HG03354 (cell line): Measurements from ENCODE around the gene ENC1.
A peak's percentile ranks its signal among the peaks of the same experiment; 100 is the strongest.

Experiments
- ATAC-seq: cut with Tn5 transposase; IDR thresholded peaks from one replicate; pipeline ENCODE4 v1.9.1; 2021; ENCODE audit warnings: mild to moderate bottlenecking; ENCODE audit not compliant: unreplicated experiment, poor library complexity, severe bottlenecking

The ENC1 gene

GRCh38 chr5:74634611-74635286 is 5.8 kb downstream of the ENC1 start:
- no peak for ATAC-seq

- ATAC-seq = no peak
Observed at GRCh38 chr5:74633695-74634094, 6.8 kb downstream of the ENC1 start.

DNA sequence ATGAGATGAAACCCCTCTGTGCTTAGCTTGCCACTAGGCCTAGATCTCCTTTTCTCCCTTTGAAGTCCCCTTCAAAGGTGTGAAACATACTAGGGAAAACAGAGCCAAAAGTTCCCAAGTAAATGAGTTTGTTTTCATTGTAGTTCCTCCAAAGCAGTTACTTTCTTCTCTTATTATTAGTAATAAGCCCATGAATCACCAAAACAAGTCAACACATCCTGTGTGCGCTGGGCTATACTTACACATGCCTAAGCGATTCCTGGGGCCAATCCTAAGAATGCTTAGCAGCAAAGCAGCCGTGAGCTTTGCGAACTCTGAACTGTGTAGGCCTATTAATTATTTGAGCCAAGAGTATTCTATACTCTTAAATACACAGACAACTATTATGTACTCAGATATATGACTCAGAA is 7.6 kb downstream of the ENC1 start:
- no peak for ATAC-seq

DNA sequence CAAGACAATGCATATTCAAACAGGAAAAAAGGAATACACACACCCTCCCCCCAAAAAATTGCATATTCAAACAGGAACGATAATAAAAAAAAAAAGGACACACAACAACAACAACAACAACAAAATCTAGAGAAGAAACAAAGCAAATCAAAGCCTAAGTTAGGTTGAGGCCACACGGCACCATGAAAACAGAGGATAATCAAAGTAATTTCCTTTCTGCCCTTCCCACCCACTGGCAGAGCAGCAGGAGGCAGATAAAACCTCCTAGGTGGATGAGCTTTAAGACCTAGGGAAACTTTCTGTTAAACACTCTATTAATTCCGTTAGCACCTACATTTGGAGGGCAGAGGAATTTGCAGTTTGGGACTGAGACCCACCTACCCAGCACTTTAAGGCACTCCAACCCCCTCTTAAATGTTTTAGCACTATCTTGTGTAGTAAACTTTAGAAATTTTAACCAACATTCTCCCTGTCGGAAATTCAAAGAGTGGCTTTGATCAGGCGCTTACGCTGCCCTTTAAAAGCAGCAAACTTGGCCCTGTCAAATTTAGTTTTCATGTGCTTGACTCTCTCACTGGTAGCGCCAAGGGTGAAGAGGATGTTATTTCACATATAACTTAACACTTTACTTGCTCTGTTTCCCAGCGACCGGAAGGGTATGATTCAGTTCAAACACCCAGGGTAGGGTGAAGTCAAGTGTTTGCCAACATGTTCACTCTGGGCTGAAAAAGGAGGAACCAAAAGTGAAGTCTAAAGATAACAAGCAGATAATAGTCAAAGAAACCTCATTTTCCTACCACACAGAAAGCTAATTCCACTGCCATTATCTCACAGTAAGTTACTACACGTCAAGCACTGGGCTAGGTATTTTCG is 9.2 kb downstream of the ENC1 start:
- ATAC-seq = peak; percentile 95

DNA sequence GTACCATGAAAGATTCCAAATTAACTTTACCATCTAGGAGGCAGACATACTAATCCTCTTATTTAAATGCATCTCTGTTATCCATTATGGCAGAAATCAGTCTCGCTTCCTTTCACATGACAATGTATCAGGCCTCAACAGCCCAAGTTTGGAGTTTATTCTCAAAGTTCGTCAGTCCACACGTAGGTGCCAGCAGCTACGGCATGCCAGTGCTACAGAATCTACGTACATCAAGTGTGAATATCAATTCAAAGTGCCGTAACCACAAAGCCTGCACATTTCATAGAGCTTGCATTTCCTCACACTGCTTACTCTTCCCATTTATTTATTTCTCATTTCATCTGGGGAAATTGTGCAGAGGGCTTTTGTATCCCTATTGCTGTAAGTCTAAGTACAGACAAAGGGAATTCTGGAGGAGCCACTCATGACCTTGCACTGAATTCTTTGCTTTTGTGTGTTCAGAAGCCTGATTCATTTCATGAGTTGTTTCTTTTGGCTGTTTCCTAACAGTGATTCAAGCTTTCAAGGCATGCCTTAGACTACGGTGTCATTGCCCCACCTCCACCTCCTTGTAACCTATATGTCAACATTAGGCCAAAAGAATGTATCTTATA is 10.0 kb downstream of the ENC1 start:
- no peak for ATAC-seq

DNA sequence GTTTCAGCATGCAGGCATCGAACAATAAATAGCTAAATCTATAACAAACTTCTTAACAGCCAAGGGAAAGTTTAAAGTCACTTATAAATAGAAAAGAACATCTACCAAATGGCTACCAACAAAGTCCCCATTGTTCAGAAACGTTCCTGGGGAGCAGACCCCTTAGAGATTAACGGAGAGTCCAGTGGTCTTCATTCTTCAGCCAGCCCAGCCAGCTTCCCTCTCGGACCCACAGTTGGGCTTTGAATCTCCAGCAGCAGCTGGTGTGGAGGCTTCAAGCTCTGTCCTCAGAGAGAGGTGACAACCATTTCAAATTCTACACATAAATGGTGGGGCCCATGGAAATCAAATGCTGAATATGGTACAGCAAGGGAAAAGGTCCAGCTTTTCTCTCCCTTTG is 11.2 kb downstream of the ENC1 start:
- no peak for ATAC-seq

- no peak for ATAC-seq
Observed at GRCh38 chr5:74628359-74628758, 12.2 kb downstream of the ENC1 start.

DNA sequence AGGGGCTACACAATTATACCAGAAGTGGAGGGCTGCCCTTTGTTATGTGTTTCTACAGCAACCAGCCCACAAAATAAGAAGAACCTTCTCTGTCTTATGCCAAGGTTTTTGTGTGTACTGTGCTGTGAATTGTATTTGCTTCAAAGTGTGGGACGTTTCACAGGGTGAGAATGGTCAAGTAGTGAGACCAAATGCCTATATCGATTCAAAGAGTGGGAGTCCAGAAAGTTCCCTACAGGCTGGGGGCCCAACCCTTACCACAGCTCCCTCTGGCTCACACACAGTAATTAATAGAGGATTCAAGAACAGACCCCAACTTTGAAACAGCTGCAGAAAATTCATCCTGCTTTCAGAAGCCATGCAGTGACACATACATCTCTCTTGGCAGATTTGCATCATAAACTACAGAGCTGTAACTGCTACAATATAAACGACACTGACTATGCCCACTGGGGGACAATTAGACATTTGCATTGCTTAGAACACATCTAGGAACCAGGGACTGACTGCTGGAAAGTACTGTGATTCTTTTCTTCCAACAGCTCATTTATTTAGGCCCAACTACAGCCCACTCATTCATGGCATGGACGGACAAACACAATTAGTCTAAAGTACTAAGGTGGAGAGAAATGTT is 12.8 kb downstream of the ENC1 start:
- ATAC-seq = no peak

- ATAC-seq = no peak
Observed at GRCh38 chr5:74626386-74627222, 13.9 kb downstream of the ENC1 start.

GRCh38 chr5:74625742-74626241 is 14.7 kb downstream of the ENC1 start:
- ATAC-seq = no peak

- ATAC-seq = no peak
Observed at GRCh38 chr5:74624931-74625505, 15.5 kb downstream of the ENC1 start.

- ATAC-seq = no peak
Observed at GRCh38 chr5:74624501-74624900, 16.0 kb downstream of the ENC1 start.

DNA sequence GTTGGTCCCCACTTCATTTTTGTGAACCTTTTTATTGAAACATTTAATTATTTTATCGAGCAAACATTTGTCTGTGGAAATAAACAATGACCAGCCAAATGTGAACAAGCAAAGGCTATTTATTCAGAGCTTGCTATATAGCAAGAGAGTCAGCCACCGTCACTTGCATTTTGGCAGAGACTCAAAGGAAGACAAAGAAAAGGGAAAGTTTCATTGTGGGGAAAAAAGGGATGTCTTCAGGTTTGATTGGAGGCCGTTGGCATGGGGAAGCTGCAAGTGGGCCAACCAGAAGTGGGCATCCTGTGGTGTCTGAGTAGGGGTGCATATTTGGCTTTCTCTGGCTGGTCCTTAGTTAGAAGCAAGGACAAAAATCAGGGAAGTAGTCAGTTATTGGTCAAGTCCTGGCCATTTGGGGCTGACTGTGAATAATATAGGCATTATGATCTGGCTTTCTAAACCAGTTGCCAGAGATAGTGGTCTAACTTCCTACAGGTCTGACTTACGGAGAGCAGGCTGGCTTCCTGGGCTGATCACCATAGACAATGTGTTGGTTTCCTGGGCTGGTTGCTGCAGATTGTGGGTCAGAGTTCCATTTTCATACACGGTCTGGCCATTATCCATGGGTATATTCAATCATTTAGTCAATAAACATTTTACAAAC is 16.6 kb downstream of the ENC1 start:
- ATAC-seq = no peak

DNA sequence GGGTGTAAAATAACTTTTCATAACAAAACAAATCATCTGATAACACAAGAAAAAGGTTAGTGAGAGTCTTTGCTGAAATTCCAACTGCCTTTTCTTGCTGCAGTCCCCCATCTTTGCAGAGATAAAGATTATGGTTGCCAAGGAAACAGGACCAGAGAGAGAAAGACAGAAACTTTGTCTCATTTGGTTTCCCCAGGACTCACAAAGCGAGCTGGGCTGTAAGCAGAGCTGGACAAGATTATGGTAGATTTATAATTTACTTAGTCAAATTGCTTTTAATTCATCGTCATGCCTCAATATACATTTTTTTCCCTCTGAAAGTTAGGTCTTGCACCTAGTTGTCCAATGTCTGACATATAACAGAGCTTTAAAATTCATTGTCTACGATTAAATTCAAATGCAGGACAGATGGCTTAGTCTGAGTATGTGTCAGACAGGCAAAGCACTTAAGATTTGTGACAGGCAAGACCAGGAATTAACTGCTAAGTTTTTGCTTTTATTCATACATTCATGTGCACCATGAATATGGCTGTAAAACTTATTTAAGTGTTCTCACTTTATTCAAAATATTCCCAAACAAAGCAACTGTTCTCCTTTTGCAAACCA is 17.4 kb downstream of the ENC1 start:
- ATAC-seq = no peak

DNA sequence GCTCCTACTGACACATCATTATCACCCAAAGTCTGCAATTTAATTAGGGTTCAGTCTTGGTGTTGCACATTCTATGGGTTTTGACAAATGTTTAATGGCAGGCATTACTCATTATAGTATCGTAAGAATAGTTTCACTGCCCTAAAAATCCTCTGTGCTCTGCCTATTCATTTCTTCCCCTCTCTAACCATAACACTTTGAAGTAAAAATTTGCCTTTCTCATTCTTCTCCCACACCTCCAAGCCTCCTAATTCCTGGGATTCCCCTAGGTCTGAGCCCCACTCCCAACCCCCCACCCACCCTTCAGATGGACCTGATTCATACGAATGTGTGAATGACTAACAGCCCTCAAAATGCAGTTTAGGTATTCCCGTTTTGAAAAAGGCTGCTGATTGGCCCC is 18.4 kb downstream of the ENC1 start:
- no peak for ATAC-seq

- ATAC-seq = no peak
Observed at GRCh38 chr5:74621492-74621891, 19.0 kb downstream of the ENC1 start.

DNA sequence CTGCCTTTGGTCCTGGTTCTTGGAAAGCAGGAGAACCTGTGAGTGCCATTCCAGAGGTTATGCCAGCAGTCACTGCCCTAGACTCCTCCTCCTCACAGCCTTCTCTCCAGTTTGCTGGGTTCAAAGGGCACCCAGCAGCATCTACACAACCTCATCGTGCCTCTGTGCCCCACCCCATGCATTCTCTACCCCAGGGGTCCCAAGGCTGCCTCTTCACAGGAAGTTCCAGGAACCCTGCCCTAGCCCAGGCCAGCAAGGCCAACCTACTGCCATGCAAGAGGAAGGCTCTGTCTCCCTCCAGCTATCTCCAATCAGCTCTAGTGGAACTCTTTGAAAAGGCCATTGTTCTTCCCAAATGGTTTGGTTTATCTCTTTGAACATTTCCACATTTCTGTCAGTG is 21.2 kb downstream of the ENC1 start:
- no peak for ATAC-seq

DNA sequence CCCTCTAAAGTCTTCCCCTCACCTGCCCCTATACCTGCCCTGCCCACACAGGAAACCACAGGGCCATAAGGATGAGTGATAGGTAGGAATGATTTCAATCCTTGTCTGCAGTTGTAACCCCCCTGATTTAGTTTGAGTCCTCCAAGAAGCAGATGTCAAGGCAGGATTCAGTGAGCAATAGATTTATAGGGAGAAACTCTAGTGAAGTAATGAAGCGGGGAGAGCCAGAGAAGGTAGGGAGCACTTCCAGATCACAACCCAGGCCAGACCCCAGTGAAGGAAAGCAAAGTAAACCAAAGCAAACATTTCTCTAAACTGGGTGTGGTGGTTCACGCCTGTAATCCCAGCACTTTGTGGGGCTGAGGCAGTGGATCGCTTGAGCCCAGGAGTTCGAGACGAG is 22.4 kb downstream of the ENC1 start:
- ATAC-seq = no peak
